Measurements from ENCODE around the gene SEZ6L2.
"Not testable (repeated sequence)": the region's sequence is repeated elsewhere in the genome, so short reads cannot be mapped to it uniquely, and the experiment has no call there.

SEZ6L2 gene

GRCh38 chr16:29891525-29892457 lies 7.6 kb downstream of the SEZ6L2 start:
- FAIRE-seq (no peak), DNase-seq (ENCODE audit: extremely low spot score, insufficient read length, low read depth) (no peak)

- not testable (repeated sequence) for FAIRE-seq
Measured at GRCh38 chr16:29889372-29889771, 10.0 kb downstream of the SEZ6L2 start.

GRCh38 chr16:29883987-29884386 lies 15.4 kb downstream of the SEZ6L2 start:
- no peak for DNase-seq (ENCODE audit: extremely low spot score, insufficient read length, low read depth)
- no peak for FAIRE-seq

More at GRCh38 chr16:29889372-29889771, 10.0 kb downstream of the SEZ6L2 start:
- DNase-seq (ENCODE audit: extremely low spot score, insufficient read length, low read depth), result not testable (repeated sequence)

- DNase-seq (ENCODE audit: extremely low spot score, insufficient read length, low read depth), result no peak
- no peak for FAIRE-seq
Measured at GRCh38 chr16:29881050-29881449, 18.3 kb downstream of the SEZ6L2 start.

GRCh38 chr16:29878172-29878571 lies 21.2 kb downstream of the SEZ6L2 start:
- no peak for DNase-seq (ENCODE audit: extremely low spot score, insufficient read length, low read depth)
- no peak for FAIRE-seq

- peak; percentile 57 for FAIRE-seq
- no peak for DNase-seq (ENCODE audit: extremely low spot score, insufficient read length, low read depth)
Measured at GRCh38 chr16:29877266-29877961, 21.9 kb downstream of the SEZ6L2 start.

- DNase-seq (ENCODE audit: extremely low spot score, insufficient read length, low read depth), result no peak
- no peak for FAIRE-seq
Measured at GRCh38 chr16:29876594-29877249, 22.6 kb downstream of the SEZ6L2 start.

GRCh38 chr16:29876217-29876593 lies 23.1 kb downstream of the SEZ6L2 start:
- FAIRE-seq, result no peak

GRCh38 chr16:29875206-29875605 lies 24.1 kb downstream of the SEZ6L2 start:
- FAIRE-seq, result no peak

More at GRCh38 chr16:29876217-29876593, 23.1 kb downstream of the SEZ6L2 start:
- DNase-seq (ENCODE audit: extremely low spot score, insufficient read length, low read depth), result no peak

GRCh38 chr16:29873319-29873718 lies 26.0 kb downstream of the SEZ6L2 start:
- FAIRE-seq (no peak), DNase-seq (ENCODE audit: extremely low spot score, insufficient read length, low read depth) (no peak)

More at GRCh38 chr16:29875206-29875605, 24.1 kb downstream of the SEZ6L2 start:
- no peak for DNase-seq (ENCODE audit: extremely low spot score, insufficient read length, low read depth)

GRCh38 chr16:29871822-29872546 lies 27.4 kb downstream of the SEZ6L2 start:
- no peak for FAIRE-seq

GRCh38 chr16:29869067-29869466 lies 30.3 kb downstream of the SEZ6L2 start:
- not testable (repeated sequence) for FAIRE-seq; DNase-seq (ENCODE audit: extremely low spot score, insufficient read length, low read depth)

More at GRCh38 chr16:29871822-29872546, 27.4 kb downstream of the SEZ6L2 start:
- DNase-seq (ENCODE audit: extremely low spot score, insufficient read length, low read depth), result no peak

- no peak for FAIRE-seq
Measured at GRCh38 chr16:29868396-29869009, 30.8 kb downstream of the SEZ6L2 start.

GRCh38 chr16:29864205-29864604 lies 35.1 kb downstream of the SEZ6L2 start:
- DNase-seq (ENCODE audit: extremely low spot score, insufficient read length, low read depth), result no peak
- FAIRE-seq, result no peak

More at GRCh38 chr16:29868396-29869009, 30.8 kb downstream of the SEZ6L2 start:
- no peak for DNase-seq (ENCODE audit: extremely low spot score, insufficient read length, low read depth)

- FAIRE-seq (no peak), DNase-seq (ENCODE audit: extremely low spot score, insufficient read length, low read depth) (no peak)
Measured at GRCh38 chr16:29863669-29863984, 35.7 kb downstream of the SEZ6L2 start.

GRCh38 chr16:29862884-29863668 lies 36.3 kb downstream of the SEZ6L2 start, which contains the start of gene CDIPT:
TSS of gene CDIPT (minus strand) at chr16:29863226. CDS start at chr16:29862857, 369 bp downstream.
- peak; percentile 90 for DNase-seq (ENCODE audit: extremely low spot score, insufficient read length, low read depth)
- peak; percentile 97 for FAIRE-seq

- DNase-seq (ENCODE audit: extremely low spot score, insufficient read length, low read depth) (no peak), FAIRE-seq (no peak)
Measured at GRCh38 chr16:29862383-29862883, 36.9 kb downstream of the SEZ6L2 start.

- DNase-seq (ENCODE audit: extremely low spot score, insufficient read length, low read depth), result no peak
- FAIRE-seq, result no peak
Measured at GRCh38 chr16:29860218-29860617, 39.1 kb downstream of the SEZ6L2 start.

Measured in GM18507 (cell line).